HepG2 (cell line): ENCODE data around the gene PLEKHM2. TPM values are rescaled to one million over a fixed set of nuclear protein-coding genes. Genes with fewer than 3 reads are reported as not detected.

Experiments
- ATAC-seq: fragments of 200-7000 bp; cut with Tn5 transposase; 3 replicates; pipeline ENCODE4 v1.9.1; 2020; ENCODE audit warnings: mild to moderate bottlenecking, moderate library complexity
- BruUV-seq: library from RNA; stranded (reverse); fragments of 400-500 nt; replicated peaks from 2 replicates; lab custom pipeline; 2021; lab: Mats Ljungman, UMichigan
- CTCF ChIA-PET: fragments of 300-600 bp; formaldehyde crosslinking; extraction: SDS; loops from one replicate; lab custom pipeline; 2021; ENCODE audit warnings: low total read pairs, inconsistent platforms, low intra/inter-chr PET ratio; lab: Yijun Ruan, JAX
- POLR2A ChIA-PET: fragments of 350-600 bp; sonication (Branson Sonifier 250); formaldehyde crosslinking; loops from one replicate; lab custom pipeline; 2020; ENCODE audit warnings: antibody characterized with exemption, inconsistent platforms; lab: Yijun Ruan, JAX
- DNase-seq: peaks from one replicate; pipeline ENCODE4 v3.0.0-alpha.2; 2015; ENCODE audit warnings: low spot score
- FAIRE-seq: peaks from 3 replicates; lab custom pipeline; 2011; peaks lifted over from hg19 to GRCh38; lab: Jason Lieb, UNC
- H2AFZ ChIP-seq: one replicate; pipeline ENCODE4 v1.6.1; 2011; ENCODE audit warnings: low read length, inconsistent platforms
- H3K27ac ChIP-seq: fragments of 300-600 bp; 3 replicates; pipeline ENCODE4 v1.8.0; 2011; ENCODE audit warnings: mixed run types, mild to moderate bottlenecking, mixed read lengths, low read length, inconsistent platforms; ENCODE audit not compliant: insufficient read depth; ENCODE audit errors: extremely low read length
- H3K27me3 ChIP-seq, 2 experiments: fragments of 200-600 bp in 1 of 2; 2 replicates in 1 of 2; 3 replicates in 1 of 2; pipeline versions ENCODE4 v1.6.0 to v1.8.0; 2011; ENCODE audit warnings: low read length in 2 of 2, mild to moderate bottlenecking in 2 of 2, moderate library complexity in 2 of 2, inconsistent platforms in 1 of 2; ENCODE audit not compliant: insufficient read depth in 2 of 2, control insufficient read depth in 1 of 2
- H3K36me3 ChIP-seq, 2 experiments: fragments of 200-600 bp in 1 of 2; replicated peaks in 1 of 2; 2 replicates in 1 of 2; 3 replicates in 1 of 2; pipeline versions ENCODE4 v1.5.1 to v1.8.0; 2011; ENCODE audit warnings: low read length in 2 of 2, inconsistent platforms in 1 of 2; ENCODE audit not compliant: insufficient read depth in 2 of 2, control insufficient read depth in 1 of 2
- H3K4me1 ChIP-seq: 2 replicates; pipeline ENCODE4 v1.5.1; 2012; ENCODE audit warnings: low read length, inconsistent platforms; ENCODE audit not compliant: insufficient read depth
- H3K4me2 ChIP-seq: 2 replicates; pipeline ENCODE4 v1.6.0; 2011; ENCODE audit warnings: low read depth, low read length, inconsistent platforms
- H3K4me3 ChIP-seq, 3 experiments: fragments of 200-600 bp in 1 of 3; sonication (generic), shearing (Covaris generic) in 1 of 3; replicated peaks in 1 of 3; 2 replicates each; pipeline ENCODE4 v1.5.1; 2011 to 2016; ENCODE audit warnings: low read length in 3 of 3, inconsistent platforms in 2 of 3, low read depth in 2 of 3, mild to moderate bottlenecking in 2 of 3, control low read depth in 1 of 3, mixed read lengths in 1 of 3; ENCODE audit not compliant: insufficient read depth in 1 of 3
- H3K79me2 ChIP-seq: one replicate; pipeline ENCODE4 v1.6.1; 2011; ENCODE audit warnings: low read length, inconsistent platforms; ENCODE audit not compliant: insufficient read depth
- H3K9ac ChIP-seq: 2 replicates; pipeline ENCODE4 v1.6.0; 2011; ENCODE audit warnings: mild to moderate bottlenecking, low read depth, low read length, inconsistent platforms; ENCODE audit not compliant: insufficient read depth
- H3K9me3 ChIP-seq: 2 replicates; pipeline ENCODE4 v1.5.1; 2012; ENCODE audit warnings: mild to moderate bottlenecking, low read length
- H4K20me1 ChIP-seq: 2 replicates; pipeline ENCODE4 v1.6.0; 2011; ENCODE audit warnings: inconsistent platforms, mild to moderate bottlenecking, low read length, moderate library complexity; ENCODE audit not compliant: insufficient read depth
- POLR2A ChIP-seq, 2 experiments: IDR thresholded peaks; 2 replicates each; pipeline ENCODE4 v1.6.1; 2011; ENCODE audit warnings: low read depth in 2 of 2, low read length in 2 of 2, mild to moderate bottlenecking in 1 of 2, moderate library complexity in 1 of 2; ENCODE audit not compliant: insufficient read depth in 1 of 2
- ZBTB7B ChIP-seq: sonication (generic); formaldehyde crosslinking; IDR thresholded peaks from 2 replicates; pipeline ENCODE4 v1.4.0; 2020; ENCODE audit warnings: missing genetic modification reagents
- WGBS: methylation state at CpG from one replicate; pipeline ENCODE4 v1.1.6; 2017; ENCODE audit warnings: low lambda C conversion rate; 5-methylcytosine and 5-hydroxymethylcytosine counted together
- in situ Hi-C: cut with HindIII; loops from 2 replicates; pipeline ENCODE4 v1.10.0; 2017; ENCODE audit warnings: low pct_unique_long_range_greater_than_20kb; ENCODE audit not compliant: extremely low pct_ligation_motif_present
- intact Hi-C: fragments of 100-400 bp; cut with micrococcal nuclease; formaldehyde crosslinking; loops from one replicate; pipeline ENCODE4 v1.10.0; 2022; ENCODE audit not compliant: unreplicated experiment
- polyA plus RNA-seq, 8 experiments: library from polyadenylated mRNA; depleted of rRNA in 3 of 8; stranded (reverse) in 7 of 8; unstranded in 1 of 8; fragments of >200 nt; fragmentation: Illumina TruSeq in 4 of 8; extraction: Trizol in 4 of 8; gene quantifications; 2 replicates each; pipeline versions ENCODE4 v1.2.1 to v1.2.3, GENCODE V29; 2011 to 2016; ENCODE audit warnings: low read depth in 4 of 8, missing spikeins in 1 of 8, mixed read lengths in 1 of 8; ENCODE audit not compliant: insufficient read depth in 1 of 8
- total RNA-seq, 5 experiments: library from RNA; depleted of rRNA; stranded (reverse); fragments of >200 nt; fragmentation: Illumina TruSeq; extraction: Trizol; gene quantifications; 2 replicates each; pipeline ENCODE4 v1.2.3, GENCODE V29; 2016; ENCODE audit warnings: low read depth in 1 of 5
- TF ChIP-seq, protein P1 (sequence below): IDR thresholded peaks from 2 replicates; pipeline ENCODE4 v1.6.1; 2012; ENCODE audit warnings: low read length, improper control_type of control experiment
- TF ChIP-seq, protein P2 (sequence below): sonication (generic); formaldehyde crosslinking; IDR thresholded peaks from 2 replicates; pipeline ENCODE4 v1.4.0; 2020; ENCODE audit warnings: missing genetic modification reagents
- TF ChIP-seq, protein P3 (sequence below): sonication (generic); formaldehyde crosslinking; IDR thresholded peaks from 2 replicates; pipeline ENCODE4 v1.5.1; 2020; ENCODE audit warnings: missing genetic modification reagents, mild to moderate bottlenecking, borderline replicate concordance
- TF ChIP-seq, protein P4 (sequence below): IDR thresholded peaks from 2 replicates; pipeline ENCODE4 v1.6.1; 2016; ENCODE audit warnings: mild to moderate bottlenecking
- TF ChIP-seq, protein P5 (sequence below), 2 experiments: sonication (generic) in 1 of 2; formaldehyde crosslinking in 1 of 2; IDR thresholded peaks; 2 replicates each; pipeline versions ENCODE4 v1.6.1 to v1.9.0; 2014 to 2022; ENCODE audit warnings: antibody characterized with exemption in 1 of 2, borderline replicate concordance in 1 of 2, inconsistent platforms in 1 of 2, low read depth in 1 of 2, missing genetic modification reagents in 1 of 2

PLEKHM2 gene
- total and polyA plus RNA-seq, 2 of the 13 experiments (the other 11 are each of a cell fraction or from before 2014, with no cell fraction given): 16.5 to 27.3 TPM

DNA sequence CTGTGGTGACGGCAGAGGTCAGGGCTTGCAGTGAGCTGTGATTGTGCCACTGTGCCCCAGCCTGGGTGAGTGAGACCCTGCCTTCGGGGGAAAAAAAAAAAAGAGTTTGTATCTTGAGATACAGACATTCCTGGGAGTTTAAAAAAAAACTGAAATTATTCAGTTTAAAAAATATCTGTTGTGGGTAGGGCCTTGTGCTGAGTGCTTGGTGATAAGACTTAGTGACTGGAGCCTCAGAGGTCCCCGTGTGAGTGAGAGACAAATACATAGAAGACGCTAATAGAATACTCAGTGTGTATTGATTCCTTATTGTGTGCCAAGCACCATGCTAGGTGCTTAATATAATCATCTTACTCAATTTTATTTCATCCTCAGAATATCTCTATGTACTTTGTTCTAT, 44.2 kb upstream of the PLEKHM2 start:
- in situ Hi-C loops: no loop called here
- H3K36me3 ChIP-seq: peaks cover 40 to 90% of the 10 kb centered on the region in 2 experiments

More for the DNA sequence above, 44.2 kb upstream of the PLEKHM2 start:
- H2AFZ ChIP-seq: no peak overlapping the region
- H3K4me3 ChIP-seq: no peak overlapping the region
- FAIRE-seq: no peak
- 97% methylated on average over 4 of the region's 4 CpGs for WGBS
- no peaks in the 10 kb centered on the region for H3K27me3 ChIP-seq
- no peak for DNase-seq
- TF ChIP-seq, protein P1, sequence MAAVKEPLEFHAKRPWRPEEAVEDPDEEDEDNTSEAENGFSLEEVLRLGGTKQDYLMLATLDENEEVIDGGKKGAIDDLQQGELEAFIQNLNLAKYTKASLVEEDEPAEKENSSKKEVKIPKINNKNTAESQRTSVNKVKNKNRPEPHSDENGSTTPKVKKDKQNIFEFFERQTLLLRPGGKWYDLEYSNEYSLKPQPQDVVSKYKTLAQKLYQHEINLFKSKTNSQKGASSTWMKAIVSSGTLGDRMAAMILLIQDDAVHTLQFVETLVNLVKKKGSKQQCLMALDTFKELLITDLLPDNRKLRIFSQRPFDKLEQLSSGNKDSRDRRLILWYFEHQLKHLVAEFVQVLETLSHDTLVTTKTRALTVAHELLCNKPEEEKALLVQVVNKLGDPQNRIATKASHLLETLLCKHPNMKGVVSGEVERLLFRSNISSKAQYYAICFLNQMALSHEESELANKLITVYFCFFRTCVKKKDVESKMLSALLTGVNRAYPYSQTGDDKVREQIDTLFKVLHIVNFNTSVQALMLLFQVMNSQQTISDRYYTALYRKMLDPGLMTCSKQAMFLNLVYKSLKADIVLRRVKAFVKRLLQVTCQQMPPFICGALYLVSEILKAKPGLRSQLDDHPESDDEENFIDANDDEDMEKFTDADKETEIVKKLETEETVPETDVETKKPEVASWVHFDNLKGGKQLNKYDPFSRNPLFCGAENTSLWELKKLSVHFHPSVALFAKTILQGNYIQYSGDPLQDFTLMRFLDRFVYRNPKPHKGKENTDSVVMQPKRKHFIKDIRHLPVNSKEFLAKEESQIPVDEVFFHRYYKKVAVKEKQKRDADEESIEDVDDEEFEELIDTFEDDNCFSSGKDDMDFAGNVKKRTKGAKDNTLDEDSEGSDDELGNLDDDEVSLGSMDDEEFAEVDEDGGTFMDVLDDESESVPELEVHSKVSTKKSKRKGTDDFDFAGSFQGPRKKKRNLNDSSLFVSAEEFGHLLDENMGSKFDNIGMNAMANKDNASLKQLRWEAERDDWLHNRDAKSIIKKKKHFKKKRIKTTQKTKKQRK: no peak
- TF ChIP-seq ZBTB7B (CRISPR knock-in tag): no peak
- TF ChIP-seq, protein P2, sequence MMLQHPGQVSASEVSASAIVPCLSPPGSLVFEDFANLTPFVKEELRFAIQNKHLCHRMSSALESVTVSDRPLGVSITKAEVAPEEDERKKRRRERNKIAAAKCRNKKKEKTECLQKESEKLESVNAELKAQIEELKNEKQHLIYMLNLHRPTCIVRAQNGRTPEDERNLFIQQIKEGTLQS: no peak
- TF ChIP-seq, protein P3, sequence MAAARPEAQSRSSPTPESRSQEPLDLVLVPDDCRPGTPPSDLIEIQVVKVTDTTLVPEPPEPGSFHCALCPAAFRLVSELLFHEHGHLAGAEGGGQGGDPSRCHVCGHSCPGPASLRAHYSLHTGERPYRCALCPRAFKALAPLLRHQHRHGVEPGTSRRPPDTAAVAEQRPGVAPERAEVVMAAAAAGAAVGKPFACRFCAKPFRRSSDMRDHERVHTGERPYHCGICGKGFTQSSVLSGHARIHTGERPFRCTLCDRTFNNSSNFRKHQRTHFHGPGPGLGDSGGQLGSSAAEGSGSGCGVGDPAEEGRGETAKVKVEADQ (CRISPR knock-in tag): no peak
- TF ChIP-seq, protein P4, sequence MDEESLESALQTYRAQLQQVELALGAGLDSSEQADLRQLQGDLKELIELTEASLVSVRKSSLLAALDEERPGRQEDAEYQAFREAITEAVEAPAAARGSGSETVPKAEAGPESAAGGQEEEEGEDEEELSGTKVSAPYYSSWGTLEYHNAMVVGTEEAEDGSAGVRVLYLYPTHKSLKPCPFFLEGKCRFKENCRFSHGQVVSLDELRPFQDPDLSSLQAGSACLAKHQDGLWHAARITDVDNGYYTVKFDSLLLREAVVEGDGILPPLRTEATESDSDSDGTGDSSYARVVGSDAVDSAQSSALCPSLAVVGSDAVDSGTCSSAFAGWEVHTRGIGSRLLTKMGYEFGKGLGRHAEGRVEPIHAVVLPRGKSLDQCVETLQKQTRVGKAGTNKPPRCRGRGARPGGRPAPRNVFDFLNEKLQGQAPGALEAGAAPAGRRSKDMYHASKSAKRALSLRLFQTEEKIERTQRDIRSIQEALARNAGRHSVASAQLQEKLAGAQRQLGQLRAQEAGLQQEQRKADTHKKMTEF (CRISPR knock-in tag): no peak
- TF ChIP-seq, protein P5, sequence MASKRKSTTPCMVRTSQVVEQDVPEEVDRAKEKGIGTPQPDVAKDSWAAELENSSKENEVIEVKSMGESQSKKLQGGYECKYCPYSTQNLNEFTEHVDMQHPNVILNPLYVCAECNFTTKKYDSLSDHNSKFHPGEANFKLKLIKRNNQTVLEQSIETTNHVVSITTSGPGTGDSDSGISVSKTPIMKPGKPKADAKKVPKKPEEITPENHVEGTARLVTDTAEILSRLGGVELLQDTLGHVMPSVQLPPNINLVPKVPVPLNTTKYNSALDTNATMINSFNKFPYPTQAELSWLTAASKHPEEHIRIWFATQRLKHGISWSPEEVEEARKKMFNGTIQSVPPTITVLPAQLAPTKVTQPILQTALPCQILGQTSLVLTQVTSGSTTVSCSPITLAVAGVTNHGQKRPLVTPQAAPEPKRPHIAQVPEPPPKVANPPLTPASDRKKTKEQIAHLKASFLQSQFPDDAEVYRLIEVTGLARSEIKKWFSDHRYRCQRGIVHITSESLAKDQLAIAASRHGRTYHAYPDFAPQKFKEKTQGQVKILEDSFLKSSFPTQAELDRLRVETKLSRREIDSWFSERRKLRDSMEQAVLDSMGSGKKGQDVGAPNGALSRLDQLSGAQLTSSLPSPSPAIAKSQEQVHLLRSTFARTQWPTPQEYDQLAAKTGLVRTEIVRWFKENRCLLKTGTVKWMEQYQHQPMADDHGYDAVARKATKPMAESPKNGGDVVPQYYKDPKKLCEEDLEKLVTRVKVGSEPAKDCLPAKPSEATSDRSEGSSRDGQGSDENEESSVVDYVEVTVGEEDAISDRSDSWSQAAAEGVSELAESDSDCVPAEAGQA (IDR thresholded peaks at IDR 0.05; ENCODE audit: low read depth): no peak
- TF ChIP-seq, protein P5 (CRISPR knock-in tag; IDR thresholded peaks at IDR 0.05; ENCODE audit: borderline replicate concordance): no peak
- TF ChIP-seq POLR2A (IDR thresholded peaks at IDR 0.05; ENCODE audit: insufficient read depth in 1 of 2, low read depth in 2 of 2, low read length in 2 of 2): no peak
- TF ChIP-seq, all 625 proteins: peak for 0
- no TSS peak for BruUV-seq
- Histone ChIP-seq H3K4me1 (no peaks in the 10 kb centered on the region), H3K79me2 (peaks cover 4% of the 10 kb centered on the region), H3K27ac (no peak overlapping the region), H3K9ac (no peak overlapping the region), H3K4me2 (no peak overlapping the region), H4K20me1 (no peaks in the 10 kb centered on the region), H3K9me3 (no peaks in the 10 kb centered on the region)
- intact Hi-C loops: no loop called here
- ChIA-PET CTCF (no interaction called here), POLR2A (no interaction called here)
- ATAC-seq: no peak
